ENCODE data around the gene CLCNKA. TPM values are rescaled to one million over a fixed set of nuclear protein-coding genes. Genes with fewer than 3 reads are reported as not detected.
"Not testable (repeated sequence)": the region's sequence is repeated elsewhere in the genome, so short reads cannot be mapped to it uniquely, and the experiment has no call there.

CLCNKA gene
- total RNA-seq, 2 donors from 2014 or later, result 2.1 to 4.0 TPM

- Histone ChIP-seq H3K27ac (no peak overlapping the region), H3K27me3 (no peaks in the 10 kb centered on the region), H3K36me3 (replicated peaks in 1 of 2; ENCODE audit: insufficient read depth in 1 of 2, low read depth in 2 of 2) (no peaks in the 10 kb centered on the region), H3K4me1 (peaks cover 9% of the 10 kb centered on the region), H3K4me3 (no peak overlapping the region), H3K9me3 (no peaks in the 10 kb centered on the region)
- WGBS, 2 donors, result 71% methylated on average over 1 of the region's 1 CpG; no CpG with 5 or more reads in 1 of the 2 donors
- intact Hi-C loops (cut with DNase I), result no loop called here
- ATAC-seq (no peak), DNase-seq (no peak)
- TF ChIP-seq POLR2A (IDR thresholded peaks at IDR 0.05), result no peak
- TF ChIP-seq CTCF (IDR thresholded peaks at IDR 0.05), result no peak
Observed at GRCh38 chr1:16029288-16029687, 7.5 kb downstream of the CLCNKA start.

GRCh38 chr1:16031551-16031950 lies 9.7 kb downstream of the CLCNKA start:
- H3K9me3 ChIP-seq, result no peaks in the 10 kb centered on the region

GRCh38 chr1:16032388-16033102 lies 10.7 kb downstream of the CLCNKA start:
- H3K36me3 ChIP-seq (replicated peaks in 1 of 2; ENCODE audit: insufficient read depth in 1 of 2, low read depth in 2 of 2), result no peaks in the 10 kb centered on the region
- no peaks in the 10 kb centered on the region for H3K27me3 ChIP-seq
- no peaks in the 10 kb centered on the region for H3K9me3 ChIP-seq
- WGBS, 2 donors, result 47 to 49% methylated on average over 10 to 16 of the region's 18 CpGs
- no peak overlapping the region for H3K4me3 ChIP-seq
- no peak overlapping the region for H3K27ac ChIP-seq
- intact Hi-C loops (cut with DNase I), result no loop called here
- no peak for TF ChIP-seq POLR2A (IDR thresholded peaks at IDR 0.05)
- TF ChIP-seq CTCF (IDR thresholded peaks at IDR 0.05), result peak; percentile 87 to 97 (median 96)
- no peaks in the 10 kb centered on the region for H3K4me1 ChIP-seq
- DNase-seq, result peak; percentile 82 to 90 (median 88)
- peak; percentile 94 for ATAC-seq

More at GRCh38 chr1:16031551-16031950, 9.7 kb downstream of the CLCNKA start:
- intact Hi-C loops (cut with DNase I), result no loop called here
- WGBS, 2 donors, result 20 to 81% methylated on average over 1 to 8 of the region's 8 CpGs
- TF ChIP-seq CTCF (IDR thresholded peaks at IDR 0.05), result no peak
- no peak for TF ChIP-seq POLR2A (IDR thresholded peaks at IDR 0.05)
- Histone ChIP-seq H3K4me3 (no peak overlapping the region), H3K4me1 (peaks cover 9% of the 10 kb centered on the region), H3K36me3 (replicated peaks in 1 of 2; ENCODE audit: insufficient read depth in 1 of 2, low read depth in 2 of 2) (no peaks in the 10 kb centered on the region), H3K27ac (no peak overlapping the region), H3K27me3 (no peaks in the 10 kb centered on the region)
- ATAC-seq, result no peak
- DNase-seq, result no peak

- H3K27me3 ChIP-seq; DNase-seq; H3K27ac ChIP-seq; intact Hi-C loops (cut with DNase I); H3K9me3 ChIP-seq; H3K4me3 ChIP-seq; H3K36me3 ChIP-seq (replicated peaks in 1 of 2; ENCODE audit: insufficient read depth in 1 of 2, low read depth in 2 of 2); ATAC-seq; H3K4me1 ChIP-seq: not testable (repeated sequence)
- 57 to 60% methylated on average over 6 to 7 of the region's 7 CpGs for WGBS, 2 donors
Observed at GRCh38 chr1:16033103-16033632, 11.3 kb downstream of the CLCNKA start.

- H3K4me3 ChIP-seq; H3K4me1 ChIP-seq; intact Hi-C loops (cut with DNase I); H3K27me3 ChIP-seq; H3K9me3 ChIP-seq; DNase-seq; ATAC-seq; H3K36me3 ChIP-seq (replicated peaks in 1 of 2; ENCODE audit: insufficient read depth in 1 of 2, low read depth in 2 of 2); H3K27ac ChIP-seq: not testable (repeated sequence)
- 84% methylated on average over 11 of the region's 11 CpGs; no CpG with 5 or more reads in 1 of the 2 donors for WGBS, 2 donors
Observed at GRCh38 chr1:16036461-16036860, 14.6 kb downstream of the CLCNKA start.

GRCh38 chr1:16038620-16038912 lies 16.7 kb downstream of the CLCNKA start:
- WGBS, 2 donors, result 60 to 71% methylated on average over 2 to 4 of the region's 4 CpGs
- Histone ChIP-seq H3K4me3 (no peak overlapping the region), H3K4me1 (peaks cover 5% of the 10 kb centered on the region), H3K9me3 (no peaks in the 10 kb centered on the region), H3K27me3 (no peaks in the 10 kb centered on the region), H3K36me3 (replicated peaks in 1 of 2; ENCODE audit: insufficient read depth in 1 of 2, low read depth in 2 of 2) (no peaks in the 10 kb centered on the region), H3K27ac (no peak overlapping the region)
- ATAC-seq, result no peak
- intact Hi-C loops (cut with DNase I), result no loop called here
- no peak for DNase-seq
- no peak for TF ChIP-seq CTCF (IDR thresholded peaks at IDR 0.05)
- no peak for TF ChIP-seq POLR2A (IDR thresholded peaks at IDR 0.05)

GRCh38 chr1:16039871-16040270 lies 18.0 kb downstream of the CLCNKA start:
- ATAC-seq; H3K4me3 ChIP-seq; intact Hi-C loops (cut with DNase I); H3K36me3 ChIP-seq (replicated peaks in 1 of 2; ENCODE audit: insufficient read depth in 1 of 2, low read depth in 2 of 2); H3K27ac ChIP-seq; H3K9me3 ChIP-seq; DNase-seq; H3K27me3 ChIP-seq: not testable (repeated sequence)
- WGBS, 2 donors, result 74% methylated on average over 7 of the region's 8 CpGs; no CpG with 5 or more reads in 1 of the 2 donors
- H3K4me1 ChIP-seq, result peaks cover 14% of the 10 kb centered on the region

Measured in body of pancreas (tissue), 4 donors.